ENCODE results near the gene GUCD1. TPM values are rescaled to one million over a fixed set of nuclear protein-coding genes. Genes with fewer than 3 reads are reported as not detected.
"Not testable (repeated sequence)": the region's sequence is repeated elsewhere in the genome, so short reads cannot be mapped to it uniquely, and the experiment has no call there.

The GUCD1 gene
- total and polyA plus RNA-seq, 2 experiments from 2014 or later: 37.2 to 125 TPM

DNA sequence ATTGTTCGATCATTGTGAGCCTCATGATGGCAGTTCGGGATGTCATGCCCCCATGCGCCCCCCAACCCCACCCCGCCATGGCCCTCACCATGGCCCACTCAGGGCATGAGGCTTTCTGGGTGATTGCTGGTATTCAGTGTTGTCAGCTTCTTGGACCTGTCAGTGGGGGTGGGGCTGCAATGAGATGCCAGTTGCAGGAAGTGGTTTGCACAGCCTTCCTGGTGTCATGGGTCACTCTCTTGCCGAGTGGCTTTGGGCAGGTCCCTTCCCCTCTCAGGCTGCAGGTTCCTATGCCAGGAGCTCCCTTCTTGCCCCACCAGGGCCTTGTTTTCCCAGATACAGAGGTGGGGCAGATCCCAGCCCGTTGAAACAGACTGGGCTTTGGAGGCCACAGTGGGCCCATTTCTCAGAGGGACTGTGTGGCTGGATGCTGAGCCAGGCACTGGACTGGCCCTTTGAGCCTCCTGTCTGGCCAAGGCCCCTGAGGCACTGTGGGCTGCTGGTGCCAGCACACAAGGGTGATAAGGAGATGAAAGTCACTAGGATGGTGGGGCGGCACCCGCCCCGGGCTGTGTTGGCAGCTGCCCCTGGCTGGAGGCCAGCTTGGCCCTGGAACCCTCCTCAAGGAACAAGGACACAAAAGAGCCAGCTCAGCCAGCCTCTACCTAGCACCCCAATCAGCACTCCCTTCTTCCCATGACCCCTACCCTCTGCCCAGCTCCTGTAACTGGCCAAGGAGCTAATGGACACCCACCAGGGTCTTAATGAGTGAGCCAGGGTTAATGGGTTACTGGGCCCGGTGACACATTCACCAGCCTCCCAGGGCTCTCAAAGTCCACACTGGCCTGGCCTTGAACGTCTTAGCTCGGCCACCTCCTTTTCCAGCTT is 46.5 kb upstream of the GUCD1 start:
- 80 to 81% methylated on average over 12 of the region's 12 CpGs for WGBS, 2 experiments (ENCODE audit: low coverage in 1 of 2, low lambda C conversion rate in 2 of 2, missing lambda C conversion rate in 2 of 2)
- DNase-seq: no peak
- Histone ChIP-seq H3K9me2 (ENCODE audit: insufficient read depth) (no peaks in the 10 kb centered on the region), H3K4me1 (ENCODE audit: insufficient read depth) (no peaks in the 10 kb centered on the region), H3K27me3 (replicated peaks; ENCODE audit: insufficient read depth) (no peaks in the 10 kb centered on the region), H3K9me3 (ENCODE audit: low read depth) (no peaks in the 10 kb centered on the region), H4K20me1 (ENCODE audit: insufficient read depth) (no peaks in the 10 kb centered on the region), H3K36me3 (ENCODE audit: low read depth) (no peaks in the 10 kb centered on the region), H2AFZ (no peak overlapping the region), H3K4me3 (no peak overlapping the region), H3K4me2 (ENCODE audit: unreplicated experiment) (no peak overlapping the region), H3K9ac (no peak overlapping the region), H3K79me2 (ENCODE audit: insufficient read depth) (no peaks in the 10 kb centered on the region), H3F3A (ENCODE audit: insufficient read depth) (no peaks in the 10 kb centered on the region), H3K27ac (no peak overlapping the region)
- in situ Hi-C loops (cut with MboI): no loop called here
- TF ChIP-seq EZH2 (IDR thresholded peaks at IDR 0.05; ENCODE audit: insufficient read depth, poor library complexity, severe bottlenecking): no peak
- TF ChIP-seq EZH2phosphoT487 (IDR thresholded peaks at IDR 0.05; ENCODE audit: insufficient read depth, low read depth): no peak

DNA sequence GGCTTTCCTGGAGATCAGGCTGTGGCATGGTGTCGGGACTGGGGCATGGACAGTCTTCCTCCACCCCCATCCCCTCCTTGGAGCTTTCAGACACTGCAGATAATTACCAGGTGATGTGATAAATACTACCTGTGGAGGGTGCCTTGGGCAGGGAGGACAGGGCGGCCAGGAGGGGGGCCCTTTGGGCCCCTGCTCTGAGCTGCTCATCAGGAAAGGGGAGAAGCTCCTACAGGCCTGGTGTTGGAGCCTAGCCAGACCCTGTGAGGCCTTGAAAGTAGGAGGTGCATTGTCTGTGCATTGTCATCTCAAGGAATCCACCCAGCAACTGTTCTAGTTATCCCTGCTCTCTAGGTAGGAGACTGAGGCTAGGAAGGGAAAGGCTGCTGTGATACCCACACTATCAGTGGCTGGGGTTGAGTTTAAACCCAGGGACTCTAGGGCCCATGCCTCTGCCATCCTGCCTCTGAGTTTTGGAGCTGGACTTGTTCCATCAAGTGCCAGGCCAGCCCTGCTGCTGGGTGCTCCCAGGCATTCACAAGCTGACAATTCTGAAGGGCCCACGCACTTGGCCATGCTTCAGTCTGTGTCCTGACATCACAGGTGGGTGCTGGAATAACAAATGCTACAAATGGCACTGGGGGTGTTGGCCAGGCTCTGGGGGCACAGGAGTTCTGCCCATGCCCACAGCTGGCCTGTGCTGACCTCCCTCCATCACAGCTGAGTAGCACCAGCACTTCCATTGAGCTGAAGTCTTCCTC is 45.2 kb upstream of the GUCD1 start:
- H3K27ac ChIP-seq; H3K4me3 ChIP-seq; in situ Hi-C loops (cut with MboI); H3K36me3 ChIP-seq (ENCODE audit: low read depth); H3K9me2 ChIP-seq (ENCODE audit: insufficient read depth); H3K27me3 ChIP-seq (replicated peaks; ENCODE audit: insufficient read depth); H3K9ac ChIP-seq; H3K4me2 ChIP-seq (ENCODE audit: unreplicated experiment); H2AFZ ChIP-seq; H3F3A ChIP-seq (ENCODE audit: insufficient read depth); H3K4me1 ChIP-seq (ENCODE audit: insufficient read depth); DNase-seq; H4K20me1 ChIP-seq (ENCODE audit: insufficient read depth); H3K79me2 ChIP-seq (ENCODE audit: insufficient read depth); H3K9me3 ChIP-seq (ENCODE audit: low read depth): not testable (repeated sequence)
- 77 to 94% methylated on average over 3 of the region's 3 CpGs for WGBS, 2 experiments (ENCODE audit: low coverage in 1 of 2, low lambda C conversion rate in 2 of 2, missing lambda C conversion rate in 2 of 2)

DNA sequence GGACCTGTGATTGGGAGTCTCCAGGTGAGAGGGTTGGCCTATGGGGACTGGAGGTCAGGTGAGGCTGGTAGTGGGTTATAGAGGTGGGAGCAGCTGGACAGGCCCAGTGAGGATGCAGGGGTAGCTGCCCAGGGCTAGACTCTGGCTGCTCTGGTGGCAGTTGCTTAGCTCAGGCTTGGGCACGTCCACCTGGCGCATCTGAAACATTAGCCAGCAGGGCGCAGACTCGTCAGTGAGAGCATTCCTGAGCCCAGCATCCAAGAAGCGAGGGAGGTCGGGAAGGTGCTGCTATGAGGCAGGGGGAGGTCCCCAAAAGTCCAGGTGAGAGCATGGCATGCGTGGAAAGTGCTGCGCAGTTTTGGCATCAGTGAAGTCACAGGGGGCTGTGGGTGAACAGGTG is 44.6 kb upstream of the GUCD1 start:
- in situ Hi-C loops (cut with MboI): no loop called here
- DNase-seq: no peak
- Histone ChIP-seq H3F3A (ENCODE audit: insufficient read depth) (no peaks in the 10 kb centered on the region), H3K36me3 (ENCODE audit: low read depth) (no peaks in the 10 kb centered on the region), H4K20me1 (ENCODE audit: insufficient read depth) (no peaks in the 10 kb centered on the region), H3K79me2 (ENCODE audit: insufficient read depth) (no peaks in the 10 kb centered on the region), H3K9me3 (ENCODE audit: low read depth) (no peaks in the 10 kb centered on the region), H3K4me3 (no peak overlapping the region), H2AFZ (no peak overlapping the region), H3K27ac (no peak overlapping the region), H3K4me2 (ENCODE audit: unreplicated experiment) (no peak overlapping the region), H3K27me3 (replicated peaks; ENCODE audit: insufficient read depth) (no peaks in the 10 kb centered on the region), H3K9ac (no peak overlapping the region), H3K4me1 (ENCODE audit: insufficient read depth) (no peaks in the 10 kb centered on the region), H3K9me2 (ENCODE audit: insufficient read depth) (no peaks in the 10 kb centered on the region)
- 74 to 78% methylated on average over 6 to 7 of the region's 8 CpGs for WGBS, 2 experiments (ENCODE audit: low coverage in 1 of 2, low lambda C conversion rate in 2 of 2, missing lambda C conversion rate in 2 of 2)
- TF ChIP-seq EZH2 (IDR thresholded peaks at IDR 0.05; ENCODE audit: insufficient read depth, poor library complexity, severe bottlenecking) (no peak), EZH2phosphoT487 (IDR thresholded peaks at IDR 0.05; ENCODE audit: insufficient read depth, low read depth) (no peak)

DNA sequence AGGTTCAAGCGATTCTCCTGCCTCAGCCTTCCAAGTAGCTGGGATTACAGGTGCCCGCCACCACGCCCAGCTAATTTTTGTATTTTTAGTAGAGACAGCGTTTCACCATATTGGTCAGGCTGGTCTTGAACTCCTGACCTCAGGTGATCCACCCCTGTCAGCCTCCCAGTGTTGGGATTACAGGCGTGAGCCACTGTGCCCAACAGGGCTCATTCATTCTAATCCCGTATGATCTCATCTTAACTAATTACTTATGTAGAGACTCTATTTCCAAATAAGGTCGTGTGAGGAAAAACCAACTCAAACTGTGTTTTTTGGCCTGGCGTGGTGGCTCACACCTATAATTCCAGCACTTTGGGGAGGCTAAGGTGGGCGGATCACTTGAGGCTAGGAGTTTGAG is 42.1 kb upstream of the GUCD1 start:
- in situ Hi-C loops (cut with MboI); H4K20me1 ChIP-seq (ENCODE audit: insufficient read depth); H3K9me3 ChIP-seq (ENCODE audit: low read depth); H3K4me3 ChIP-seq; H3K27me3 ChIP-seq (replicated peaks; ENCODE audit: insufficient read depth); H3K27ac ChIP-seq; H3K4me2 ChIP-seq (ENCODE audit: unreplicated experiment); H3K79me2 ChIP-seq (ENCODE audit: insufficient read depth); H3K36me3 ChIP-seq (ENCODE audit: low read depth); H2AFZ ChIP-seq; H3K9me2 ChIP-seq (ENCODE audit: insufficient read depth); DNase-seq; H3K4me1 ChIP-seq (ENCODE audit: insufficient read depth); H3K9ac ChIP-seq; H3F3A ChIP-seq (ENCODE audit: insufficient read depth): not testable (repeated sequence)
- 58 to 67% methylated on average over 9 of the region's 9 CpGs for WGBS, 2 experiments (ENCODE audit: low coverage in 1 of 2, low lambda C conversion rate in 2 of 2, missing lambda C conversion rate in 2 of 2)

Measured in GM23248 (cell line).